ENCODE data around the gene MASP2.
"Not testable (repeated sequence)": the region's sequence is repeated elsewhere in the genome, so short reads cannot be mapped to it uniquely, and the experiment has no call there.

The MASP2 gene

DNA sequence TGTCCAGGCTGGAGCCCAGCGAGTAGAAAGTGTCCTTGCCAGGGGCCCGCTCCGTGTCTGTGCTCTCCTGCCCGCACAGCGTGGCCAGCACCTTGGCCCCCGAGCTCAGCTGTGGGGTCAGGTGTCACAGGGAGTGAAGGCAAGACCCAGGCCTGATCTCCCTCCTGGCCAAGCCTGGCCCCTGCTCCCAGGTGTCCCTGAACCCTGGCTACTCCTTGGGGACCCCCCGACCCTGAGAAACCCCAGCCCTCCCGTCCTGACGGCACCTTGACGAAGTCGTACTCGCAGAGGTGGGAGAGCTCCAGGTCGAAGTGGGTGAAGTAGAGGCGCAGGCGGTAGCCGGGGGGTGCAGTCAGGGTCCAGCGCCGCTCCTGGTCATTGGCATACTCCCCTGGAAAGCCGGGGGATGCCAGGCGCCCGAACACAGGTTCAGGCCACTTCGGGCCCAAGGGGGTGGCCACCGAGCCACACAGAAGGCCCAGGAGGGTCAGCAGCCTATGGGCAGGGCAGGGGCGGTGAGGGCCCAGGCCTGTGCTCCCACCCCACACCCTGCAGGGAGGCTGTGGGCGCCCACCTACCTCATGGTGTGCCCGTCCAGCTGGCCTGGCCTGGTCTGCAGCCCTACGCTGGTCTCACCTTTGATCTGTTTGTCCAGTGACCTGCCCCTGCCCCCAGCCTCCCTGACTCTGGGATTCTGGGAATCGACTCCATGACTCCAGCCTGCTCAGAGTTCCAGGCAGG, at the start of gene MASP2:
MASP2 (minus strand) TSS at position 615 of the 741 bp plus-strand sequence; CDS start at position 583, 32 bp downstream.
- in situ Hi-C loops (cut with HindIII; ENCODE audit: low sequenced_read_pairs) = no loop called here
- DNase-seq (ENCODE audit: low read depth, low spot score) = no peak

DNA sequence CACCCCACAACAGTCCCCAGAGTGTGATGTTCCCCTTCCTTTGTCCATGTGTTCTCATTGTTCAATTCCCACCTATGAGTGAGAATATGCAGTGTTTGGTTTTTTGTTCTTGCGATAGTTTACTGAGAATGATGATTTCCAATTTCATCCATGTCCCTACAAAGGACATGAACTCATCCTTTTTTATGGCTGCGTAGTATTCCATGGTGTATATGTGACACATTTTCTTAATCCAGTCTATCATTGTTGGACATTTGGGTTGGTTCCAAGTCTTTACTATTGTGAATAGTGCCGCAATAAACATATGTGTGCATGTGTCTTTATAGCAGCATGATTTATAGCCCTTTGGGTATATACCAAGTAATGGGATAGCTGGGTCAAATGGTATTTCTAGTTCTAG, 36.7 kb upstream of the MASP2 start:
- H3K4me3 ChIP-seq (ENCODE audit: low read depth, low read length); DNase-seq (ENCODE audit: low read depth, low spot score); in situ Hi-C loops (cut with HindIII; ENCODE audit: low sequenced_read_pairs): not testable (repeated sequence)

More for the DNA sequence above, at the start of gene MASP2:
- no peak within 1 kb of the TSS for H3K4me3 ChIP-seq (ENCODE audit: low read depth, low read length)
- TF ChIP-seq, protein P1, sequence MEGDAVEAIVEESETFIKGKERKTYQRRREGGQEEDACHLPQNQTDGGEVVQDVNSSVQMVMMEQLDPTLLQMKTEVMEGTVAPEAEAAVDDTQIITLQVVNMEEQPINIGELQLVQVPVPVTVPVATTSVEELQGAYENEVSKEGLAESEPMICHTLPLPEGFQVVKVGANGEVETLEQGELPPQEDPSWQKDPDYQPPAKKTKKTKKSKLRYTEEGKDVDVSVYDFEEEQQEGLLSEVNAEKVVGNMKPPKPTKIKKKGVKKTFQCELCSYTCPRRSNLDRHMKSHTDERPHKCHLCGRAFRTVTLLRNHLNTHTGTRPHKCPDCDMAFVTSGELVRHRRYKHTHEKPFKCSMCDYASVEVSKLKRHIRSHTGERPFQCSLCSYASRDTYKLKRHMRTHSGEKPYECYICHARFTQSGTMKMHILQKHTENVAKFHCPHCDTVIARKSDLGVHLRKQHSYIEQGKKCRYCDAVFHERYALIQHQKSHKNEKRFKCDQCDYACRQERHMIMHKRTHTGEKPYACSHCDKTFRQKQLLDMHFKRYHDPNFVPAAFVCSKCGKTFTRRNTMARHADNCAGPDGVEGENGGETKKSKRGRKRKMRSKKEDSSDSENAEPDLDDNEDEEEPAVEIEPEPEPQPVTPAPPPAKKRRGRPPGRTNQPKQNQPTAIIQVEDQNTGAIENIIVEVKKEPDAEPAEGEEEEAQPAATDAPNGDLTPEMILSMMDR (IDR thresholded peaks at IDR 0.05; ENCODE audit: low read depth, low read length) = no peak

DNA sequence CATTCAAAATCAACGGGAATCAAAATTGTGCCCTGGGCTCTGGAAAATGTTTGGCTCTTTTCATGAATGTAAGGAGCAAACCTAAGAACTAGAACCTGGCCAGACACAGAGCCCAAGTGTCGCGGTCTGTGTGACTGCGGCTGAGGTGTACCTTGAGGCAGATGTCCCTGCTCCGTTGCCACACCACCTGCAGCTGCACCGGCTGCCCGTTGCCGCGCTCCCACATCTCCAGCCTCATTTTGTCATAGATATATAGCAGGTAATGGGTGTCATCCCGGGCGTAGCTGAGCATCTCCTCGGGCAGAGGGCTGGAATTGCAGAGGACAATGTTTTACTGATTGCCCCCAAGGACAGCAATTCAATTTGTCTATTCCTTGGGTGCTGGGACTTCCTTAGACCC, 33.9 kb upstream of the MASP2 start:
- H3K4me3 ChIP-seq (ENCODE audit: low read depth, low read length) = no peak overlapping the region
- in situ Hi-C loops (cut with HindIII; ENCODE audit: low sequenced_read_pairs) = no loop called here
- DNase-seq (ENCODE audit: low read depth, low spot score) = no peak
- TF ChIP-seq, protein P1 (IDR thresholded peaks at IDR 0.05; ENCODE audit: low read depth, low read length) = no peak

DNA sequence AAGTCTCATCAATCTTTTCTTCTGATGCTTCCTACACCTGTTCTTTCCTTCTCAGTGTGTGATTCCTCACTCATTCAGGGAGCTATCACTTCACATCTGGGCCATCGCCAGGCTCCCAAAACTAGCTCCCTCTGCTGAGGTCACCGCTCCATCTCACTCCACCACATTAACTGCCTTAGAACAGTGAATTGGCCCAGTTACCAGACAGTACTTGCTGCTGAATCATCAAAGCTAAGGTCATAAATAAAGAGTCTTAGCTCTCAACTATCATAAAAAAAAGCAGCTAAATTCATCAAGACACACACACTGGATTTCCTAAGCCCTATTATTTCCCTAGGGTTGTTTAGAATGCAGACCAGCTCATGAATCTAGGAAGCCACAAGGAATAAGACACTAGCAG, 31.6 kb upstream of the MASP2 start:
- no peak for DNase-seq (ENCODE audit: low read depth, low spot score)
- H3K4me3 ChIP-seq (ENCODE audit: low read depth, low read length) = no peak overlapping the region
- in situ Hi-C loops (cut with HindIII; ENCODE audit: low sequenced_read_pairs) = no loop called here
- TF ChIP-seq, protein P1 (IDR thresholded peaks at IDR 0.05; ENCODE audit: low read depth, low read length) = no peak

DNA sequence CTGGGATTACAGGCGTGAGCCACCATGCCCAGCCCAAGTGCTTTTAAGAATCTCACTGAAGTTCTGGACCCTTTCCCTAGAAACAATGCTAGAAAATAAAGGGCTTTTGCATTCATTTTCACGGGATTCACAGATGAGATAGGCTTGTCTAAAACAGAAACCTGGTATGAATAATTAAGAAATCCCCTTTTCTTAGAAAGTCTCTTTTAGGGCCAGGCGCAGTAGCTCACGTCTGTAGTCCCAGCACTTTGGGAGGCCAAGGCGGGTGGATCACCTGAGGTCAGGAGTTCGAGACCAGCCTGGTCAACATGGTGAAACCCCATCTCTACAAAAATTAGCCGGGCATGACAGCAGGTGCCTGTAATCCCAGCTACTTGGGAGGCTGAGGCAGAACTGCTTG, 26.4 kb upstream of the MASP2 start:
- in situ Hi-C loops (cut with HindIII; ENCODE audit: low sequenced_read_pairs); DNase-seq (ENCODE audit: low read depth, low spot score); H3K4me3 ChIP-seq (ENCODE audit: low read depth, low read length): not testable (repeated sequence)

DNA sequence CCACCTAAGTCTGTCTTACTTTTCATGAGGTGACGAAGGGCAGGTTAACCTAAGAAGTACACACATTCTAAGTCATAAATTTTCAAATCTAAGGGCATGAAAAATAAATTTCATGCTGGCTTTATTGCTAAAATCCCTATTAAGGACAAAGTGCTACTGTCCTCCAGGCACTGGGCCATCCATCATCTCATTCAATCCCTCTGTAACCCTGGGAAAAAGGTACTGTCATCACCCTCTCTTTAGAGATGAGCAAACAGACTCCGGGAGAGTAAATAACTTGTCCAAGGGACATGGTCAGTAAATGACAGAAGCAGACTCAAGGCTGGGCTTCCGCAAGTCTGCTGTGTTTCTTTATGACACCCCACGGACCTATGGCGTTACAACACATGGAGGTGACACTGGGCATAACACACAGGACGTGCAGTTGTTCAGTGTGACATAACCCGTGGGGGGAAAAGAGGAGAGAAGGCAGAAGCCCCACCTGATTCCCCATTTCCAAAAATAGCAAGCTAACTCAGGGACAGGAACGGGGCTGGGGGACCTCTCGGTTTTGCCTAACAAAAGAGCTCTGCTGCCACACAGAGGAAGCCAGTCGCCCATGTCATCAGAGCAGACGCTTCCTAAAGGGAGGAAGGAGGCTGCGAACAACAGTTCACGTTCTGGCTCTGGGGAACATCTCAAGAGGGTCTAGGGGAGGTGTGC, 25.3 kb upstream of the MASP2 start:
- no peak for DNase-seq (ENCODE audit: low read depth, low spot score)
- in situ Hi-C loops (cut with HindIII; ENCODE audit: low sequenced_read_pairs) = no loop called here
- TF ChIP-seq, protein P1 (IDR thresholded peaks at IDR 0.05; ENCODE audit: low read depth, low read length) = no peak
- H3K4me3 ChIP-seq (ENCODE audit: low read depth, low read length) = no peak overlapping the region

DNA sequence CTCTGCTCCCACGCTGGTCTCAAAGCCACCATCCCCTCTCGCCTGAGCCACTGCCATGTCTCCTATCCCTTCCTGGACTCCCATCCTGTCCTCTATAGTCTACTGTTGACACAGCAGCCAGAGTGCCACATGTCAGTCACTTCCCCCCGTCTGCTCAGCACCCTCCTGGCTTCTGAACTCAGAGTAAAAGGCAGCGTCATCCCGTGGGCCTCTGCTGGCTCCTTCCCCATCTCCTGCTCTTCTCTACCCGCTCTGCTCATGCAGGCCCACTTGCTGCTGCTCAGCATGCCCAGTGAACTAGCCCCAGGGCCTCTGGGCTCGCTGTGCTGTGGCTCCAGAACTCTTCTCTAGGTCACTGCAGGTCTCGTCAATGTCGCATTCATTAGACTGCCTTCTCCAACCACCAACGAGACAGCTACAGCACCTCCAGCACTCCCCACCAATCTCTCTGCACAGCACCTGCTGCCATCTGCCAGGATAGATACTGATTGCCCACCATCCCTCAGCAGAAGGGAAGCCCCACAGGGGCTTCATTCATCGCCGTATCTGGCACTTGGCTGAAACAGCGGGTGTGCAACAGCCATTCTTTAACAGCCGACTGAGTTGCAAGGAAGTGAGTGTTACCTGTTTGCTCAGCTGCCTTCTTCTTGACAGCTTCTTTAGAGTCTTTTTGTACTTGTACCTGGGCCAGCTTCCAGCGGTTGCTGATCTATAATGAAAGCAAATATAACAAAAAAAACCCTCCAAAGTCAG, 24.6 kb upstream of the MASP2 start:
- no peak for DNase-seq (ENCODE audit: low read depth, low spot score)
- H3K4me3 ChIP-seq (ENCODE audit: low read depth, low read length) = no peak overlapping the region
- TF ChIP-seq, protein P1 (IDR thresholded peaks at IDR 0.05; ENCODE audit: low read depth, low read length) = no peak
- in situ Hi-C loops (cut with HindIII; ENCODE audit: low sequenced_read_pairs) = no loop called here
